ENCODE data around the gene PALD1.
A peak's percentile ranks its signal among the peaks of the same experiment; 100 is the strongest.

DNA sequence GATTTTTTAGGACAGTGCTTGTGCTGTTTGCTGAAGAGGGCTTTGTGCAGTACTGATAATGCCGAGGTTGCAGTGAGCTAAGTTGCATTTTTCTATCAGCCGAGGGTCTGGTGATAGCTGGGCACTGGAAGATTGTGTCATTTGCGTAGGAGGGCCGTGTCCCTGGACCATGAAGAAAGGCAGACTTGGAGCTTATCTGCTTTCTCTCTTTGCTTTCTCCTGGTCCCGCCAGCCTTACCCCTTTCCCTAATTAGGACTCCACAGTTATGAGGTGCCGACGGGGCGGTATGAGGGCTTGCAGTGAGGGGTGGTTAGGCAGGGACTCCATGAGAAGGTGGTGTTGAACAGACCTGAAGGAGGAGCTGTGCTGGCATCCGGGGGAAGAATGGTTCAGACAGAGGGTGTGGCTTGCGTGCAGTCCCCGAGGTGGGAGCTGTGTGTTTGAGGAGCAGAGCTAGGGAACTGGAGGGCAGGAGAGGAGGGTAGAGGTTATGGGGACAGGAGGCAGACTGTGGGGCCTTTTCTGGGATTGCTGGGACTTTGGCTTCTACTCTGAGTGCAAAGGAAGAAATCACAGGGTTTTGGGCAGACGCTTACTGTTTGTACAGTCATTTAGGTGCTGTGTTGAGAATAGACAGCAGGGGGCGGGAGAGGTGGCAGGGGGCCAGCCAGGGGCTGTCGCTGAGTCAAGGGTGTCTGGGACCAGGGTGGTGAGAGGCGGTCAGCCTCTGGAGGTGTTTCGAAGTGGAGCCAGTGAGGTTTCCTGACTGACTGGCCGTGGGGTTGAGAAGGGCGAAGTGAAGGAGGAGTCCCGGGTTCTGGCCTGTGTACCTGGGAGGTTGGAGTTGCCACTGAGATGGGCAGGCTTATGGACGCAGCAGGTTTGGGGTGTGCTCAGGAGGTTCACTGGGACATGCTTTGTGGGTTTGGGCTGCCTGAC is 80.6 kb downstream of the PALD1 start:
- TF ChIP-seq, protein P1, sequence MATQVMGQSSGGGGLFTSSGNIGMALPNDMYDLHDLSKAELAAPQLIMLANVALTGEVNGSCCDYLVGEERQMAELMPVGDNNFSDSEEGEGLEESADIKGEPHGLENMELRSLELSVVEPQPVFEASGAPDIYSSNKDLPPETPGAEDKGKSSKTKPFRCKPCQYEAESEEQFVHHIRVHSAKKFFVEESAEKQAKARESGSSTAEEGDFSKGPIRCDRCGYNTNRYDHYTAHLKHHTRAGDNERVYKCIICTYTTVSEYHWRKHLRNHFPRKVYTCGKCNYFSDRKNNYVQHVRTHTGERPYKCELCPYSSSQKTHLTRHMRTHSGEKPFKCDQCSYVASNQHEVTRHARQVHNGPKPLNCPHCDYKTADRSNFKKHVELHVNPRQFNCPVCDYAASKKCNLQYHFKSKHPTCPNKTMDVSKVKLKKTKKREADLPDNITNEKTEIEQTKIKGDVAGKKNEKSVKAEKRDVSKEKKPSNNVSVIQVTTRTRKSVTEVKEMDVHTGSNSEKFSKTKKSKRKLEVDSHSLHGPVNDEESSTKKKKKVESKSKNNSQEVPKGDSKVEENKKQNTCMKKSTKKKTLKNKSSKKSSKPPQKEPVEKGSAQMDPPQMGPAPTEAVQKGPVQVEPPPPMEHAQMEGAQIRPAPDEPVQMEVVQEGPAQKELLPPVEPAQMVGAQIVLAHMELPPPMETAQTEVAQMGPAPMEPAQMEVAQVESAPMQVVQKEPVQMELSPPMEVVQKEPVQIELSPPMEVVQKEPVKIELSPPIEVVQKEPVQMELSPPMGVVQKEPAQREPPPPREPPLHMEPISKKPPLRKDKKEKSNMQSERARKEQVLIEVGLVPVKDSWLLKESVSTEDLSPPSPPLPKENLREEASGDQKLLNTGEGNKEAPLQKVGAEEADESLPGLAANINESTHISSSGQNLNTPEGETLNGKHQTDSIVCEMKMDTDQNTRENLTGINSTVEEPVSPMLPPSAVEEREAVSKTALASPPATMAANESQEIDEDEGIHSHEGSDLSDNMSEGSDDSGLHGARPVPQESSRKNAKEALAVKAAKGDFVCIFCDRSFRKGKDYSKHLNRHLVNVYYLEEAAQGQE (IDR thresholded peaks at IDR 0.05; ENCODE audit: low read depth), result no peak
- no peak for TF ChIP-seq CEBPB (IDR thresholded peaks at IDR 0.05)
- no peak for TF ChIP-seq EGR1 (IDR thresholded peaks at IDR 0.05)
- TF ChIP-seq, protein P2, sequence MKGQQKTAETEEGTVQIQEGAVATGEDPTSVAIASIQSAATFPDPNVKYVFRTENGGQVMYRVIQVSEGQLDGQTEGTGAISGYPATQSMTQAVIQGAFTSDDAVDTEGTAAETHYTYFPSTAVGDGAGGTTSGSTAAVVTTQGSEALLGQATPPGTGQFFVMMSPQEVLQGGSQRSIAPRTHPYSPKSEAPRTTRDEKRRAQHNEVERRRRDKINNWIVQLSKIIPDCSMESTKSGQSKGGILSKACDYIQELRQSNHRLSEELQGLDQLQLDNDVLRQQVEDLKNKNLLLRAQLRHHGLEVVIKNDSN (IDR thresholded peaks at IDR 0.05), result no peak
- TF ChIP-seq TAF1 (IDR thresholded peaks at IDR 0.05; ENCODE audit: low read depth), result no peak
- no peak for TF ChIP-seq FOXM1 (IDR thresholded peaks at IDR 0.05; ENCODE audit: borderline replicate concordance, low read depth)
- no peak for TF ChIP-seq TEAD4 (IDR thresholded peaks at IDR 0.05)
- TF ChIP-seq EP300 (IDR thresholded peaks at IDR 0.05; ENCODE audit: borderline replicate concordance), result no peak
- TF ChIP-seq RAD21 (IDR thresholded peaks at IDR 0.05; ENCODE audit: low read depth), result peak; percentile 49

All from Ishikawa (cell line).